GM18498 (cell line): ENCODE measurements around the gene MLEC.
A peak's percentile ranks its signal among the peaks of the same experiment; 100 is the strongest.
"Not testable (repeated sequence)": the region's sequence is repeated elsewhere in the genome, so short reads cannot be mapped to it uniquely, and the experiment has no call there.

Source experiments
- ATAC-seq: cut with Tn5 transposase; IDR thresholded peaks from one replicate; pipeline ENCODE4 v1.9.1; 2021; ENCODE audit warnings: mild to moderate bottlenecking, moderate library complexity; ENCODE audit not compliant: unreplicated experiment

MLEC gene

GRCh38 chr12:120720234-120720986 lies 33.5 kb downstream of the MLEC start:
- no peak for ATAC-seq

DNA sequence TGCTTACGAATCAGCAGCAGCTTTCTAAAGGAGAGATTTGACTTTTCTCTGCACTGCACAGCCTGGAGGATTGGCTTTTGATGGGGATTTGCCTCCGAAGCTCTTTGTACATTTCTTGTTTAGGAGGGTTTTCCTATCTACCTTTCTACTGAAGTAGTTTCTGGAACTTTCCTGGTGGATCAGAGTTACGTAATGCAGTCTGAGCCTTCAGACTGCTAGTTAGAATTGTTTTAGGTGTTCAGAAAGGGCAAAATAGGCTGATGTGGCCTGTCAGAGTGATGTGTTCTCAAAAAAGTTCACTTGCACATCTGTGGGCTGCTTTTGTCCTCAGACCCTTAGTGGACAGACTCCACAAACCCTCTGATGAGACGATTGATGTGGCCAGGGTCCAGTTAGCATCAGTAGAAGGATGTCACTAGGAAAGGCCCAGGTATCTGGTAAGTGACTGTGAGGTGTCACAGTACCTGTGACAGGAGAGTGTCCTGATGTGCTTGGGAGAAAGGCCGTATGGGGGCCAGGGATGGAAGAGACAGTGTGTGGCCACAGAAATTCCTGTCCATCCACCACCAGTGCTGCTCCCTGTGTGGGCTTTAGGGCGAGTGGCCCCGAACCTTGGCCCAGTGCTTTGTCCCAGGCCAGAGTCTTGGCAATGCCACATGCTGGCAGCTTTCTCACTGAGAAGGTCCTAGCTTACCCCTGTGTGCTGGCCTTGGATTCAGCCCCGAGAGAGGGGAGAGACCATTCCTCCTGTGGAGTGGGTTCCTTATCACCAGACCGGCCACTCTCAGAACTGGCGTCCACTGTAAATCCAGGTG lies 34.2 kb downstream of the MLEC start:
- ATAC-seq: no peak

GRCh38 chr12:120721866-120722265 lies 34.9 kb downstream of the MLEC start:
- ATAC-seq: no peak

DNA sequence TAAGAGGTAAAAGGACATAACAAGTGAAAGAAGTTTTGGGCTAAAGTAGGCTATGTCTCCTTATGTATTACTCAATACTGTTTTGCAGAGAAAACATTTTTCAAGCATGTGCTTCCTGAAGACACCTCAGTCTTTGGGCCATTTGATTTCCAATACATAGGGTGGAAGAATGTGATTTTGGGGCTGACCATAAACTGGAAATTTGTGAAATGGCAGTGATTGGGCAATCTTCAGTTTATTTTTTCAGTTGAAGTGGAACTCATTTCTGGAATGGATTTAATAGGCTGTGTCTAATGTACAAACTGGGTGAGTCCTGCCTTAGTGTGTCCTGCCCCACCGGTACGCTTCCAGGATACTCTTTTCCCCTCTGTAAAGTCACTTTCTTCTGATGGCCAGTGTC lies 35.8 kb downstream of the MLEC start:
- no peak for ATAC-seq

- ATAC-seq: no peak
Measured at GRCh38 chr12:120724720-120725119, 37.8 kb downstream of the MLEC start.

DNA sequence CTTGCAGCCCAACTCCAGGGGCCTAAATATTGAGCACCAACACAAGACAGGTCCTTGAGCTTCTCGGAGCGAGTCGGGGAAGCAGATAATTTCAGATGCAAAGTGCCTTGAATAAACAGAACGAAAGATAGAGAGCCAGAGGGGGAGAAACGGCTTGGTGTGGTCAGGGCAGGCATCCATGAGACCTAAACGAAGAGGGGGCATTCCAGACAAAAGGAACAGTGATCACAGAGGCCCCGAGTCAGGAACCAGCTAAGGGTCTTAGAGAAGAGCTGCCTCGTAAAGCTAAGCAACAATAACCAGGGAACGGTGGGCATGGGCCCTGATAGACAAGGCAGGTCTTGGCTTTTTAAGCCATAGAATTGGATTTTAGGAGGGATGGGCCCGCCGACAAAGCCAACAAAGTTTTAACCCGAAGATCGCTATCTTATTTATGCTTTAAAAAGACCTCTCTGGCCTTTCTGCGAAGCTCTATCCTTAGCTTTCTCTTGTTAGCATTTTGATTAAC lies 38.3 kb downstream of the MLEC start:
- ATAC-seq: no peak

DNA sequence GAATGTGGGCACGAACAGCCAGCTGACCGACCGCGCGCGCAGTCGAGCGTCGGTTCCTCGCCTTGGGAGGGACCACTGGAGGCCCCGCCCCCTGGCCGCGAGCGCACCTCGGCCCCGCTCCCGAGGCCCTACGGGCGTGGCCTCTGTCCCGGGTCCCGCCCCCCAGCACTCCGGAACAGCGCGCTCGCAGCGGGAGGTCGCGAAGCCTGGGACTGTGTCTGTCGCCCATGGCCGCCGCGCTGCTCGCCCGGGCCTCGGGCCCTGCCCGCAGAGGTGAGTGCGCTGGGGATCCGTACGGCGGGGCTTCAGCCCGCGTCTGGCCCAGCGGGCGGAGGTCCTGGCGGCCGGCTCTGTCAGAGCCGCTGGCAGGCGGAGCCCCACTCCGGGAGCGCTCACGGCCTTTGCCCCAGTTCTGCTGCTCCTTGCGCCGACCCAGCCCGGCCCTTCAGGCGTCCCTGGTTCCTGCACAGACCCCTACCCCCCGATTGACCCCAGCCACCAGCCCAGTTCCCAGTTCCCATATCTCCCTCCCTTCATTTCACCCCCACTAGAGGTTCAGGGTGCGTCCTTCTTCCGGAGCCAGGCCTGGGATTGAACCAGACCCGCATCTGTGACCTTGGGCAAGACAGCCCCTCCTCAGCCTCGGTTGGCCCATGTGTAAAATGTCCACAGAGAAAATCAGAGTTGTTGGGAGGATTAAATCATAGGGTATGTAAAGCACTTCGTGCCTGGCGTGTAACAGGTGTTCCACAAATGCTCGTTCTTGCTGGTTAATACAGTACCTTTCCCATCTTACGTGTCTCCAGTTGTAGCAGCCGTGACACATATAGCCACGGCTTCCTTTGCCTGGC lies 38.9 kb downstream of the MLEC start, which contains the start of gene ACADS:
Gene ACADS, plus strand, starts transcription at position 168 of the 851 bp plus-strand sequence. Its CDS starts 60 bp downstream, at position 228.
- ATAC-seq: peak; percentile 97

DNA sequence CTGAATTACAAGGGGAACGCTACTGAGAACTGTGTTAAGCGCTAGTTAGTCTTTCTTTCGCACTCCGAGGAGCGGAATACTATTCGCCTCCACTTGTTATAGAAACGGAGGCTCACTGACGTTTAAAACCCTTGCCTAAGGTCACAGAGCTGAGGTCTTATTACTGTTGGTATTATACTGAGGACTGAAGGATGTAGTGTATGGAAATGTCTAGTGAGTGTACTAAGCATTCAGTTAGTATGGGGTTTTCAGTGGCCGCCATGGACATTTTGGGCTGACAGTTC lies 39.5 kb downstream of the MLEC start:
- ATAC-seq: no peak

DNA sequence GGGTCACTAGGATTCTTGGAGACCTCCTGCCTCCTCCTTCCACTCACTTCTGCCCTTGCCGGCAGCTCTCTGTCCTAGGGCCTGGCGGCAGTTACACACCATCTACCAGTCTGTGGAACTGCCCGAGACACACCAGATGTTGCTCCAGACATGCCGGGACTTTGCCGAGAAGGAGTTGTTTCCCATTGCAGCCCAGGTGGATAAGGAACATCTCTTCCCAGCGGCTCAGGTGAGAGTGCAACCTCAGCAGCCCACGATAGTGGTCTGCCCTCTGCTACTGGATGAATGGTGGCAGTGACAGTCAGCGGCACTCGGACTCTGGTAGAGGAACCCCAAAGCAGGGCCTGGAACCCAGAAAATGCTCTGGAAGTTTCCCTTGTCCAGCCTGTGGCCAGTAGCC lies 40.0 kb downstream of the MLEC start:
- ATAC-seq: no peak

DNA sequence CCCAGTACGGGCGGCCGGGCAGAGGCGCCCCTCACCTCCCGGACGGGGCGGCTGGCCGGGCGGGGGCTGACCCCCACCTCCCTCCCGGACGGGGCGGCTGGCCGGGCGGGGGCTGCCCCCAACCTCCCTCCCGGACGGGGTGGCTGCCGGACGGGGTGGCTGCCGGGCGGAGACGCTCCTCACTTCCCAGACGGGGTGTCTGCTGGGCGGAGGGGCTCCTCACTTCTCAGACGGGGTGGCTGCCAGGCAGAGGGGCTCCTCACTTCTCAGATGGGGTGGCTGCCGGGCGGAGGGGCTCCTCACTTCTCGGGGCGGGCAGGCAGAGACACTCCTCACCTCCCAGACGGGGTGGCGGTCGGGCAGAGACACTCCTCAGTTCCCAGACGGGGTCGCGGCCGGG lies 45.2 kb downstream of the MLEC start:
- not testable (repeated sequence) for ATAC-seq

DNA sequence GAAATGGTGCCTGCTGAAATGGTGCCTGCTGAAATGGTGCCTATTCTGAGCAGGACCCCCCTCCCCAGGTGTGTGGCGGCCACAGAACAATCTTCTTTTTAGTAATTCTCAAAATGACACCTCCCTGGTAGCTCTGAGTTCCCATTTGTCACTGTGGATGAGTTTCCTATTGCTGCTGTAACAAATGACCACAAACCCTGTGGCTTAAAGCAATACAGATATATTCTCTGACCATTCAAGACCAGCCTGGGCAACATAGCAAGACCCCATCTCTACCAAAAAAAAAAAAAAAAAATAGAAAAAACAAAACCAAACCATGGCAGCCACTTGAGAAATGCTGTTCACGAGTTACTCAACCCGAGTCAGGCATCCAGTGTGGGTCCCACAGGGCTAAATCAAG lies 46.6 kb downstream of the MLEC start:
- ATAC-seq: no peak

DNA sequence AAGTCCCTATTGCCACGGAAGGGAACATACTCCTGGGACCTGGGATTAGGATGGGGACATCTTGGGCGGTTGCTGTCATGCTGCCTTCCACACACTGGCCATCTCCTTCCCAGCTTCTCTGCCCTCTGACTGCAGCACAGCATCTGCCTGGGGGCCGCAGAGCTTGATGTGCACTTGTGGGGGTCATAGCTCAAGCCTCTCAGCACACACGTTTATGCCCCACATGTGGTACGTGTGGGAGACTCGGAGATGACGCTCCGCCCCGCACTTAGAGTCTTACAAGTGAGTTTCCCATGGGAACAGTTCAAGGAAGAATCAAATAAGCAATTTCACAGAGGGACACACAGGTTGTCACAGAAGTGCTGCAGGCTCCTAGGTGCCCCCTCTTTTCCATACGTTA lies 47.3 kb downstream of the MLEC start:
- ATAC-seq: no peak

- ATAC-seq: no peak
Measured at GRCh38 chr12:120735181-120735580, 48.2 kb downstream of the MLEC start.

DNA sequence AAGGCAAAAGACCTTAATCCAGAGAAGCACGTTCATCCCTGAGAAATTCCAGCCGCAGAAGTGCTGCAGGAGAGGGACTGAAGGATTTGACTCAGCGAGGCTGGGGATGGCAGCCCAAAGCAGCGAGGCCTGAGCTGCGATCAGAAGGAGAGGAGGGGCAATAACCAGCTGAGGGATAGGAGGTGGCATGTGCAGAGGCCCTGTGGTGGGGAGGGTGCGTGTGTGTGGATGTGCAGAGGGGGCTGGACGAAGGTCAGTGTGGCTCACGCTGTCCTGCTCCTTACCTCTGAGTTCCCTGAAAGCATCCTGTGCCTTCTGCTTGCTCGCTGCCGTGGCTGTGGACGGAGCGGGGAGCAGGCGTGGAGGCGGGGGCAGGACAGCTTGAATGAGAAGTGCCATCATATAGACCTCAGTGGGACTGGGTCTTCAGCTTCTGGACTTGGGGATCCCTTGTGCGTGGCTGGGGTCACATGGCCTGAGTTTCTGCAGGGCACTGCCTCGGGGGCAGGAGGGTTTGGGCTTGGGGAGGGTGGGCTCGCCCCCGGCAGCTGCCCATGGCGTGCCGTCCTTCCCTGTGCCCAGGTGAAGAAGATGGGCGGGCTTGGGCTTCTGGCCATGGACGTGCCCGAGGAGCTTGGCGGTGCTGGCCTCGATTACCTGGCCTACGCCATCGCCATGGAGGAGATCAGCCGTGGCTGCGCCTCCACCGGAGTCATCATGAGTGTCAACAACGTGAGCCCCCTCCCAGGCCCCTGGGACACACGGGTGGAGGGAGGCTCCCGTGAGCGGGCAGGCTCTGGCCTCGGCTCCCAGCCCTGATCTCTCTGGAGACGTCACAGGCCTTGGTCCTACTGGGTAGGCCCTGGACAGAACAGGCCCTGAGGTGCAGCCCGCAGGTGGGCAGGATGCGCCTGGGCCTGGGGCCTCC lies 49.7 kb downstream of the MLEC start:
- ATAC-seq: no peak

DNA sequence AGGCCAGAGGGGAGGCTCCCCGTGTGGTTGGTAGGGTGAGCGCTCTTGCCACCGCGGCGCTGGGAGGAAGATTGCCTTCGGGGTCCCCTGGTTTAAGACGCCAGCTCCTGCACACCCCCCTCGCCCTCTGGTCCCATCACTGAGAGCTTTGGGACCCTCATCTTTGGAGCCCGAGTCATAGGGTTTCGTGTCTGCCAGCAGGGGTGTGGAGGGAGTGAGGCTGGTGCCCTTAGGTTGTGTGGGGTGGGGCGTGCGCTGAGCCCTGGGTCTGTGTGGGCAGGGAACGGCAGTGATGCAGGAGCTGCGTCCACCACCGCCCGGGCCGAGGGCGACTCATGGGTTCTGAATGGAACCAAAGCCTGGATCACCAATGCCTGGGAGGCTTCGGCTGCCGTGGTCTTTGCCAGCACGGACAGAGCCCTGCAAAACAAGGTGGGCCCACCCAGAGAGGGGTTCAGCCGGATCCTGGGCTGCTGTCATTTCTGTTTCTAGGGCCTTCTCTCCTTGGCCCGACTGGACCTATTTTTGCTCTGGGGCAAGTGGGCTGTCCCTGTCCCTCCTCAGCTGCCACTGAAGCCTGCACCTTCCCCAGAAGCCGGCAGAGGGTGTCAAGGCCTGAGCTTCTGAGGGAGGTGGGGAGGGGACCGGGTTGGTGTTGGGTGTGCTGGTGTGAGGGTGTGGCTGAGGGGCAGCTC lies 50.8 kb downstream of the MLEC start:
- no peak for ATAC-seq

- ATAC-seq: no peak
Measured at GRCh38 chr12:120738252-120739030, 51.5 kb downstream of the MLEC start.

DNA sequence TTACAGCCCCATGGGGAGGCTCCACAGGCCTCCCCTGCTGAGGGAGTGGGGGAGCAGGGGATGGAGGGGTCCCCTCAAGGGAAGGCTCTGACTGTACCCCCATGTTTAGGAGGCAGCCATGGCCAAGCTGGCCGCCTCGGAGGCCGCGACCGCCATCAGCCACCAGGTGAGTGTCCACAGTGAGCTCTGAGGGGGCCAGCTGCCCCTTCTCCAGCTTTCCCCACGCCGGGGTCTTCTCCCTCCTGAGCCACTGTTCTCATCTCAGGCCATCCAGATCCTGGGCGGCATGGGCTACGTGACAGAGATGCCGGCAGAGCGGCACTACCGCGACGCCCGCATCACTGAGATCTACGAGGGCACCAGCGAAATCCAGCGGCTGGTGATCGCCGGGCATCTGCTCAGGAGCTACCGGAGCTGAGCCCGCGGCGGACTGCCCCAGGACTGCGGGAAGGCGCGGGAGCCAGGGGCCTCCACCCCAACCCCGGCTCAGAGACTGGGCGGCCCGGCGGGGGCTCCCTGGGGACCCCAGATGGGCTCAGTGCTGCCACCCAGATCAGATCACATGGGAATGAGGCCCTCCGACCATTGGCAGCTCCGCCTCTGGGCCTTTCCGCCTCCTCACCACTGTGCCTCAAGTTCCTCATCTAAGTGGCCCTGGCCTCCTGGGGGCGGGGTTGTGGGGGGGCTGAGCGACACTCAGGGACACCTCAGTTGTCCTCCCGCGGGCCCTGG lies 52.2 kb downstream of the MLEC start:
- ATAC-seq: no peak
